Measurements from ENCODE around the gene ST8SIA4.

Gene ST8SIA4

DNA sequence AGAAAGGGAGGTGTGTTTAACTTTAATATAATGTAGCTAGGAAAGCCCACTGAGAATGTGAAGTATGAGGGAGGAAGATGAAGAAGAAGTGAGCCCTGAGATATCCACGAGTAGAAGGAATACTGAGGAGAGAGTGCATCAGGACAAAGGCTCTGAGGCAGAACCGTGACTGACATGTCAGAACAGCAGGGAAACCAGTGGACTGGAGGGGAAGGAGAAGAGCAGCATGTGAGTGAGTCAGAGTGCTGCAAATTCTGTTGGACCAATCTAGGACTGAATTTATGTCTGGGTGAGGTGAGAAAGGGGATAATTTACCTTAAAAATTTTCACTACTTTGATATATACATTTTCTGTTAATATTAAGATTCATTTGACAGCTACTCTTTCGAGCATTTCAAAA, 110.3 kb downstream of the ST8SIA4 start:
- TF ChIP-seq GATA2 (IDR thresholded peaks at IDR 0.05; ENCODE audit: low read depth, low read length): no peak
- no peak for TF ChIP-seq GATA3 (IDR thresholded peaks at IDR 0.05; ENCODE audit: low read depth, low read length)

DNA sequence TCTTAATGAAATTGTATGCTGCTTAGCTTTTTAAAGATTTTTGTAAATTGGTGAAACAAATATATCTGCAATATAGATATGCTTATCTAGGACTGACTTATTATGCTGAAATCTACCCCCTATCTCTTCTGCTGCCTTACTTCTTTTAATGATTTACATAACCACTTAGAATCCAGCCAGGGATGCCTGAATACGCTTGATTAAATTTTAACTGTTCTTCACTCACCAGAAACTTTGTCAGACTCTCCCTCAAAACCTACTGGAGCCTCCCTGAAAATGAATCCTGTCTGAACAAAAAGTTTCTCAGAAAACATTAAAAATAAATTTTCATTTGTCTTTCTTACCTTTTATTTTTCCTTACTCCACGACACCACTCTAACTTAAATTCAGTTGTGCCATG, 111.7 kb downstream of the ST8SIA4 start:
- TF ChIP-seq GATA3 (IDR thresholded peaks at IDR 0.05; ENCODE audit: low read depth, low read length): no peak
- no peak for TF ChIP-seq GATA2 (IDR thresholded peaks at IDR 0.05; ENCODE audit: low read depth, low read length)

DNA sequence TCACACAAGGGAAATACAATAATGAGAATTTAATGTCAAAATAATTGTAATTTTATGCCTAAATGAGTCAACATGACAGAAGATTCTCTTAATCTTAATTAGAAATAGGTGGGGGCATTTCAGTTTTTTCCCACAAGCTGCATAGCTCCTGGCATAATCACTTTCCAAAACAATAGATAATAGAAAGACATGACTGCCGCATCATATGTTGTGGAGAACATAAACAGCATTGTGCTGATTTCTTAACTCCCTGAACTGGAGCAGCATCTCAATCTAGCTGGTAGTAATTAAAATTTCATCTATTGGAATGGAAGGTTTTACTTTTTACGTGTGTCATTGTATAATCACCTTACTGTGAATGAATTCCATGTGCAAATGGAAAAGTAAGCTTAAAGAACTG, 112.1 kb downstream of the ST8SIA4 start:
- TF ChIP-seq GATA2 (IDR thresholded peaks at IDR 0.05; ENCODE audit: low read depth, low read length) (no peak), GATA3 (IDR thresholded peaks at IDR 0.05; ENCODE audit: low read depth, low read length) (no peak)

DNA sequence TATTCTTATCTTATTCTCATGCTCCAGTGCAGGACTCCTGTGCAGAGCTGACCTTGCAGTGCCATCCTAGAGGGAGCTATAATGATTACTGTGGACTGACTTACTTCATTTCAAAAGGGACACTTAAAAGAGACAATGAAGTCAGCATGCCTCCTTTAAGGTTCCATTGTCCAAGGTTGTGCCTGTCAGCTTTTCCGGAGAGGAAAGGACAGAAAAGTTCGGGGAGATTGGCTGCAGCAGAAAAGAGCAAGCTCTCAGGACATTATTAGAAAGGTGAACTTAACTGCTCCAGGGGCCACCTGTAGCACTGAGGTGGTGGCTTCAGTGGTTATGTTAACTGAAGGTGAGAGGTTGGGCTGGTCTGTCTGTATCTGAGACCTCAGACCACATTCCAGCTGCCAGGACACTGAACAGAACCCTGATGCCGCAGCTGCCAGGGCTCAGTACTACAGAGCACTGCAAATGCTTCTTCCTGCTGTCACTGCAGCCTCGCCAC, 112.9 kb downstream of the ST8SIA4 start:
- no peak for TF ChIP-seq GATA3 (IDR thresholded peaks at IDR 0.05; ENCODE audit: low read depth, low read length)
- TF ChIP-seq GATA2 (IDR thresholded peaks at IDR 0.05; ENCODE audit: low read depth, low read length): no peak

DNA sequence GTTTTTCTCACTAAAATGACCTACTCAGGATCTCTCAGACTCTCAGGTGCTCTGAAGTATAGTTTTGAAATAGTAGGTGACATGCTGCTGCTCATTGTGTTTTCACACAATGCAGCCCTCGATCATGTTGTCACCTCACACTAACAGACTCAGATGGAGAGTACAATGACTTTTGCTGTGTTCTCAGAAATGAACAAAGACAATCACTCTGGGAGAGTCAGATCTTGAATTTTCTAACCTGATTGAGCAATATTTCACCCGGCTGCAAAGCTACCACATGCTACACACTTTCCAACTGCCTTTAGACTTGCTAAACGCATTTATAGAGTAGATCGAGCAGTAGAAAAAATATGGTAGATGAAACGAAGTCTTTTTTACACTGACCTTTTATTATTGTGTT, 113.4 kb downstream of the ST8SIA4 start:
- TF ChIP-seq GATA2 (IDR thresholded peaks at IDR 0.05; ENCODE audit: low read depth, low read length): no peak
- TF ChIP-seq GATA3 (IDR thresholded peaks at IDR 0.05; ENCODE audit: low read depth, low read length): no peak

DNA sequence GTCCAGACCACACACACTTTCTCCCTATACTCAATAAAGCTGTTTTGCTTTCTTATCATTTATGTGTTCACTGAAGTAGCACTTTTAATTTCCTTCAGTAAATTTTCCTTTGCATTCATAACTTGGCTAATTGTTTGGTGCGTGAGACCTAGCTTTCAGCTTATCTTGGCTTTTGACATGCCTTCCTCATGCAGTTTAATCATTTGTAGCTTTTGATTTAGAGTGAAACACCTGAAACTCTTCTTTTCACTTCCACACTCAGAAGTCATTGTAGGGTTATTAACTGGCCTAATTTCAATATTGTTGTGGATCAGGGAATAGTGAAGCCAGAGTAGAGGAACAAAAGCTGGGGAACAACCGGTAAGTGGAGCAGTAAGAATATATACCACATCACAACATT, 114.7 kb downstream of the ST8SIA4 start:
- TF ChIP-seq GATA3 (IDR thresholded peaks at IDR 0.05; ENCODE audit: low read depth, low read length): no peak
- TF ChIP-seq GATA2 (IDR thresholded peaks at IDR 0.05; ENCODE audit: low read depth, low read length): no peak

DNA sequence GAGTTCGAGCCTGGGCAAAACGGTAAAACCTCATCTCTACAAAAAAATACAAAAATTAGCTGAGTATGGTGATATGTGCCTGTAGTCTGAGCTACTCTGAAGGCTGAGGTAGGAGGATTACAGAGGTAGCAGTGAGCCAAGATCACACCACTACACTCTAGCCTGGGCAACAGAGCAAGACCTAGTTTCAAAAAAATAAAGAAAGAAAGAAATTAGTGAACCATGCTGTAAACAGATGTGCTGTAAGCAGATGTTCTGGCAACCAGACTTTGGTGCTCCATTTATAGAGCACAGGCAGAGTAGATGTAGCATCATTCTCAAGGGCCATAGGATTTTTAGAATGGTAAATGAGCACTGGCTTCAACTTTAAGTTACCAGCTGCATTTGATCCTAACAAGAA, 115.4 kb downstream of the ST8SIA4 start:
- TF ChIP-seq GATA2 (IDR thresholded peaks at IDR 0.05; ENCODE audit: low read depth, low read length): no peak
- TF ChIP-seq GATA3 (IDR thresholded peaks at IDR 0.05; ENCODE audit: low read depth, low read length): no peak

DNA sequence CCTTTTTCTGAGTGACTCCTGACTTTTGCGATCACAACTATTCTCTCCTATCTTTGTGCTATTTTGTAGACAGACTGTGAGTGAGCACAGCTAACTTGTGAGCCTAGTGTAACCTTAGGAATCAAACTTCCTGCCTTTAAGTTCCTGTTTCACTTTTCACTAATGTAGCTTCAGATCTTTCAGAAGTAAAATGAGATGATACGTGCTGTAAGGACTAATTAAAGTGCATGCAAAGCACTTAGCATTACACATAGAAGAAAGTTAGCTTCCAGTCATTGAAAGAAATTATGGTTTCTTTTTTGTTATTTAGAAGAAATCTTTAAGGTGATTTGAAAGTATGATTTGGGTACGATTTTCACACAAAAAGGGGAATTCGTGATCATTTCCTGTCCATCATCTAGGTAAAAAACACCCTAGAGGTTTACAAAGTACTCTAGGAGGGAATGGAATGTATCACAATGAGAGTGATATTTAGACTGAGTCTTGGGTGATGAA, 122.7 kb downstream of the ST8SIA4 start:
- TF ChIP-seq GATA2 (IDR thresholded peaks at IDR 0.05; ENCODE audit: low read depth, low read length) (no peak), GATA3 (IDR thresholded peaks at IDR 0.05; ENCODE audit: low read depth, low read length) (no peak)

DNA sequence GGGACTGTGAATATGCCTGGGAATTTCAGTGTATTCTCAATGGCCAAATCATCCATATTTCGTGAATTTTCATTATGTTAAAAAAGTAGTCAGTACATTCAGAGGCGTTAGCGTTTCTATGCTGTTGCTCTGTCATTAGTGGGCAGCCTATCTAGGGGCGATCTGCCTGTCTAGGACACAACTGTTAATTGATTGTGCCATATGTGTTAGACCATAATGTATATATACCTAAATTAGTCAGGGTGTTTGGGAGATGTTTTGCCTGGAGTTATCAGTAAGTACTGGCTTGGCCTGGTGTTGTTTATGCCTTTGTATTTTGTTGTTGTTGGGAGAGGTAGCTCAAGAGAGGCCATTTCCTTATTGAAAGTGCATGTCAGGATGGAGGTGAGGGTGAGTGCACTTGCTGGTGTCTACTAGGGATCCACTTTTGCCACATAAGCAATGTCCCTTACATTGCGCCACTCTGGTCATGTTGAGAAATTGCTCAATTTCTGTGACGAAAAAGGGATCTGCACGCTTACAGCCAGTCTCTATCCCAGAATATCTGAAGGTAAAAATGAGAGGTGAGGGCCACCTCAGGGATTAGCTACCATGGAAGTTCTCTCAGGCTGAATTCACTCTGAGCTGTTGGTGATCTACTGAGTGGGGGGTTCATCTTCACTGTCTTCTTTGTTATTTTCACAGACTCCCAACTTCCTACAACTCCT, 123.3 kb downstream of the ST8SIA4 start:
- TF ChIP-seq GATA3 (IDR thresholded peaks at IDR 0.05; ENCODE audit: low read depth, low read length) (no peak), GATA2 (IDR thresholded peaks at IDR 0.05; ENCODE audit: low read depth, low read length) (no peak)

DNA sequence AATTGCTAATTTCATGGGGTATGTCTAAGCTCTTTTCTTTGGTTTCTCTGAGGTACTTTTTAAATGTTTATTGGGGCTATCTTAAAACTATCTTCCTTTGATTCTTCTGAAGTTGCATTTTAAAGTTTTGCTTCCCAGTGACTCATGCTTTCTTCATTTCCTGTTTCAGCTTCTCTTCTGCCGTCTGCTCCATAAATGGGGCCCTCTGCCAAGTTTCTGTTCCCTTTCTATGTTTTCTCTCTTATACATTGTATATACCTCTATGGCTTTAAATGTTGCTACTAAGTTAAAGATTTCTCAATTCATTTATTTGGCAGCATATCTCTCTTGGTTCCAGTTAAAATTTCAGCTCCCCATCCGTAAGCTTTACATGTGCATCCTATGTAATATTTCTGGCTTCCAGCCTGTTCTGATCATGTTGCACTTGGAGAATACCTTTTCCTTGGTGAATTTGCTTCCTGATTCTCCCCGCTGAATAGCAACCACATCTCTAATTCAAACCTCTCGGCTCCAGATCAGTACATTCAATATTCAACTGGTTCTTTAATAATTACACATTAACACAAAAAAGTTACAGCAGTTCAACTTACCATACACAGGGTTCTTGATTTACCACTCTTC, 125.3 kb downstream of the ST8SIA4 start:
- no peak for TF ChIP-seq GATA3 (IDR thresholded peaks at IDR 0.05; ENCODE audit: low read depth, low read length)
- TF ChIP-seq GATA2 (IDR thresholded peaks at IDR 0.05; ENCODE audit: low read depth, low read length): no peak

DNA sequence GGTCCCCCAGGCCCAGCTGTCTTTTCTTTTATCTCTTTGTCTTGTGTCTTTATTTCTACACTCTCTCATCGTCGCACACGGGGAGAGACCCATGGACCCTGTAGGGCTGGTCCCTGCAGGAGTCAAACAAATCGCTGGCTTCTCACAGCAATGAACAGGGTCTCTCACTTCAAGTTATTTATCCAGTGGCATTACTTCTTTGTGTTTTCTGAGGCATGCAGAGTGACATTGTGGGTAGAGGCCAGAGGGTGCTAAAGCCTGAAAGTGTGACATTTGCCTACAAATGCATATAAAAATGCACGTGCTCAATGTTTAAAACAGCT, 127.6 kb downstream of the ST8SIA4 start:
- TF ChIP-seq GATA3 (IDR thresholded peaks at IDR 0.05; ENCODE audit: low read depth, low read length) (no peak), GATA2 (IDR thresholded peaks at IDR 0.05; ENCODE audit: low read depth, low read length) (no peak)

DNA sequence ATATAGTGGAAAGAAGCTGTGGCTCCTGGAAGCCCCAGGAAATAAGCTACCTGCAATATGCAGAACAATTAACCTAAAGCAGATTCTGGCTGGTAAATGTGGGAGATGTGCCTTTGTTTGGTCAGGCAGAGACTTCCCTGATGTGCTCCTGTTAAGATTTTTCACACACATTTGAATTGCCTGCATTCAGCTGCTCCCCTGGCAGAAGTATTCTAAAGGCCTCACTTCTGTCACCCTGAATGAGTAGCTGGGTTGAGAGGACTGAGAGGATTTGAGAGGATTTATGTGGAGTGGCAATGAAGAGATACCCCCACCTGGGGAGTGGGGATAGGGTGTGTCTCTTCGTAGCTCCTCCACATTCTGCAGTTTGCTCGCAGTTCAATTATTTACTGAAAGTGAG, 130.5 kb downstream of the ST8SIA4 start:
- no peak for TF ChIP-seq GATA3 (IDR thresholded peaks at IDR 0.05; ENCODE audit: low read depth, low read length)
- TF ChIP-seq GATA2 (IDR thresholded peaks at IDR 0.05; ENCODE audit: low read depth, low read length): no peak

DNA sequence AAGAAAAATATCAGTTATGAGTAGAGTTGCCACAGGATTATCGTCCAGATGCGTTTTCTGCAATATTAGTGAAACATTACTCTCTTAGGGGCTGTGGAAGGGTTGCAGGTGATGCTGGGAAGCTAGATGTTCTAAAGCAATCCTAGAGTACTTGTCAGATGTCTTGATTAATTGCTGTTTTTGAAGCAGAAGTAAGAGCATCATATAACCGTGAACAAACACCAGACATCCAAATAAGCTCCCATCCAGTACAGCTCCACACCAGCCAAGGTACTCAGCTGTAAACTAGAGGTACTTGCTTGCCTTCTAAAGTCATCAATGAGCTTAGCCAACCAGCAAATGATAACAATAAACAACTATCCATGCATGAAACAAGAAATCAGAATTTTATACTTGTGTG, 131.1 kb downstream of the ST8SIA4 start:
- TF ChIP-seq GATA2 (IDR thresholded peaks at IDR 0.05; ENCODE audit: low read depth, low read length) (no peak), GATA3 (IDR thresholded peaks at IDR 0.05; ENCODE audit: low read depth, low read length) (no peak)

DNA sequence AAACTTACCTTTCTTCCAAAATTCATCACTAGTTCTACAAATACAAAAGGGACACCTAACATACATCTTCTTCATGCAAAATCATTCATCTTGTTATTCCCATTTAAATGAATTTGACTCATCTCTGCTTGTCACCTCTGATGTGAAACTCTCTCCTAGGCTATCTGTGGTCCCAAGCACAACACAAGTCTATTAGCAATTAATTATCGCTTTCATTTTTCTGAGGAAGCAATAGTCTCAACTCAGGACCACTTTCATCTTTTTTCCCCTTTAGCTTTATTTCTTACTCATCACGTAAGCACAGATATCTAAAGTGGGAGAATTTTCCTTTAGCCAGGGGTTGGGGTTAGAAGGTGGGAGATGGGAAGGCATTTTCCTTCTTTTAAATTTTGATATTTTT, 131.9 kb downstream of the ST8SIA4 start:
- no peak for TF ChIP-seq GATA2 (IDR thresholded peaks at IDR 0.05; ENCODE audit: low read depth, low read length)
- TF ChIP-seq GATA3 (IDR thresholded peaks at IDR 0.05; ENCODE audit: low read depth, low read length): no peak

DNA sequence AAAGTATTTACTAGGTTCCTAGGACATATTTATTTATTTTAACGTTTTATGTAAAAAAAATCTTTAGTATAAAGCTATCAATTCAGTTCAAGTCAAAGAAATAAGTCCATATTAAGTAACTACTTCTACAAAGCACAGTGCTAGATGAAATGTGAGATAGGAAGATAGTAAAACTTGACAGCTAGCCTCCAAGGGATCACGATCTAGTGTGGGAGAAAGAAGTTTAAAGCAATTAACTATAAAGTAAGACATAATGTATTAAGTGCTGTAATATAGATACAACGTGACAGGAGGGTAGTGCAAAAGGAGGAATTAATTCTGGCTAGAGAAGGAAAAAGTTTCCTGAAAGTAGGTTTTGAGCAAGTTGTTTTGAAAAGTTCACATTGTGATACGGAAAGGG, 134.9 kb downstream of the ST8SIA4 start:
- no peak for TF ChIP-seq GATA2 (IDR thresholded peaks at IDR 0.05; ENCODE audit: low read depth, low read length)
- TF ChIP-seq GATA3 (IDR thresholded peaks at IDR 0.05; ENCODE audit: low read depth, low read length): no peak
